Endodermal cell (in vitro differentiated cells): ENCODE results near the gene TTC16. TPM values are rescaled to one million over a fixed set of nuclear protein-coding genes. Genes with fewer than 3 reads are reported as not detected.
A peak's percentile ranks its signal among the peaks of the same experiment; 100 is the strongest.

ENCODE experiments used
- DNase-seq: peaks from one replicate; pipeline ENCODE4 v3.0.0-alpha.2; 2017
- H3K27ac ChIP-seq: 2 replicates; pipeline ENCODE4 v1.5.1; 2013; ENCODE audit warnings: mild to moderate bottlenecking, low read depth, low read length, moderate library complexity
- H3K27me3 ChIP-seq: 2 replicates; pipeline ENCODE4 v1.6.1; 2013; ENCODE audit warnings: mild to moderate bottlenecking, low read length, moderate library complexity; ENCODE audit not compliant: insufficient read depth, control insufficient read depth, poor library complexity, severe bottlenecking
- H3K36me3 ChIP-seq: 2 replicates; pipeline ENCODE4 v1.7.0; 2013; ENCODE audit warnings: mild to moderate bottlenecking, low read length, moderate library complexity; ENCODE audit not compliant: control insufficient read depth, insufficient read depth
- H3K4me1 ChIP-seq: one replicate; pipeline ENCODE4 v1.7.0; 2013; ENCODE audit warnings: low read length; ENCODE audit not compliant: control insufficient read depth, insufficient read depth
- H3K4me3 ChIP-seq: 2 replicates; pipeline ENCODE4 v1.5.1; 2013; ENCODE audit warnings: mild to moderate bottlenecking, low read length, moderate library complexity
- H3K9ac ChIP-seq: 2 replicates; pipeline ENCODE4 v1.6.1; 2013; ENCODE audit warnings: mild to moderate bottlenecking, low read length, moderate library complexity; ENCODE audit not compliant: poor library complexity, severe bottlenecking; ENCODE audit errors: extremely low read depth
- H3K9me3 ChIP-seq: 2 replicates; pipeline ENCODE4 v1.6.1; 2013; ENCODE audit warnings: mild to moderate bottlenecking, low read length, moderate library complexity; ENCODE audit not compliant: control insufficient read depth
- H3K27ac Mint-ChIP-seq: 2 replicates; pipeline ENCODE4 v1.8.0; 2020; ENCODE audit warnings: mixed read lengths
- H3K27me3 Mint-ChIP-seq: 2 replicates; pipeline ENCODE4 v1.8.0; 2021; ENCODE audit warnings: mild to moderate bottlenecking, mixed read lengths; ENCODE audit not compliant: insufficient read depth
- H3K36me3 Mint-ChIP-seq: 2 replicates; pipeline ENCODE4 v1.8.0; 2020; ENCODE audit warnings: low read depth, mixed read lengths
- H3K4me1 Mint-ChIP-seq: 2 replicates; pipeline ENCODE4 v1.8.0; 2020; ENCODE audit warnings: mixed read lengths
- H3K4me3 Mint-ChIP-seq: 2 replicates; pipeline ENCODE4 v1.8.0; 2020; ENCODE audit warnings: mild to moderate bottlenecking, moderate library complexity, mixed read lengths
- H3K9me3 Mint-ChIP-seq: 2 replicates; pipeline ENCODE4 v1.8.0; 2020; ENCODE audit warnings: mild to moderate bottlenecking, mixed read lengths
- CTCF ChIP-seq: fragments of 200-600 bp; sonication (generic); conservative IDR thresholded peaks from 2 replicates; pipeline ENCODE4 v1.5.0; 2021; ENCODE audit warnings: antibody characterized with exemption, mild to moderate bottlenecking
- WGBS, 2 experiments: methylation state at CpG; one replicate each; pipeline versions ENCODE4 v1.1.5 to v1.1.7; 2013; ENCODE audit warnings: missing lambda C conversion rate in 2 of 2, mixed read lengths in 1 of 2; ENCODE audit not compliant: insufficient coverage in 1 of 2, insufficient read length in 1 of 2; 5-methylcytosine and 5-hydroxymethylcytosine counted together
- total RNA-seq, 2 donors: library from RNA; stranded (reverse); fragmentation: NEBNext Ultra II Directional in 1 of 2; extraction: Animal tissue kit (Norgen Biotek cat#: 25700) in 1 of 2; gene quantifications; 2 replicates in 1 of 2; 3 replicates in 1 of 2; pipeline ENCODE4 v1.2.1, GENCODE V29; 2021

TTC16 gene
- total RNA-seq, 2 donors from 2014 or later: not detected

DNA sequence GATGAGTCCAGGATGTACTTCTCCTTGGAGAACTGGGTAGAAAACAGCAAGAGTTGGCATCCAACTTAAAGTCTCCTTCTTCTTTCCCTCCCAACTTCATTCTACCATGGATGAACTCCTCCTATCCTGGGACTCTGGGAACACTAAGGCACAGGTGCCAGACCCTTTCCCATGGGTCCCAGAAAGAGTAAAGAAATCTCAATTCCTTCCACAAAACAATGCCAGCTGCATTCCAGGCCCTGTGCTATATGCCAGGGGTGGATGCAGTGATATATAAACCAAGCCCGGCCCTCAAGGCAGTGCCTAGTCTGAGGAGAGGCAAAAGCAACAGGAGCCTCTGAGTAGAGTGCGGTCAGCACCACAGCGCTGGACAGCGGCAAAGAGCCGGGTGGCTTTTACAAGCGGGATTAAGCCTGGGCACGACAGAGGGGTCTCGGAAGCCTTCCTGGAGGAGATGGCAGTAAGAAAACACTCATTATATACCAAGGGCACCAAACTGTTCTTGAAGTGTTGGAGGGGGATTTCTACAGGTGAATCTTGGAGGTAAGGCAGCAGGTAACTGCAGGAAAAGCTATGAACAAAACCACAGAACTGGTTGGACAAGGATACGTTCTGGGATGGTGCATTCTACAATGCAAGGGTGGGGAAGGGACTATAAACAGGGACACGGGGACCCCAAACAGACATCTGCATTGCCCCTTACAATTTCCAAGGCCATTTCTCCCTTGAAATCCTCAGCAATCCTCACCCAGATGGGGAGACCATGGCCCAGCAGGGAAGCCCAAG lies 35.6 kb downstream of the TTC16 start:
- no peak overlapping the region for H3K4me3 Mint-ChIP-seq
- peak; percentile 87 for DNase-seq
- H3K4me3 ChIP-seq: no peak overlapping the region
- no peaks in the 10 kb centered on the region for H3K36me3 Mint-ChIP-seq
- H3K36me3 ChIP-seq: no peaks in the 10 kb centered on the region
- H3K27me3 ChIP-seq: peaks cover 47% of the 10 kb centered on the region
- H3K9me3 Mint-ChIP-seq: no peaks in the 10 kb centered on the region
- WGBS, 2 experiments: 39 to 48% methylated on average over 4 to 10 of the region's 10 CpGs
- no peaks in the 10 kb centered on the region for H3K9me3 ChIP-seq
- TF ChIP-seq CTCF: no peak
- no peaks in the 10 kb centered on the region for H3K4me1 Mint-ChIP-seq
- H3K27ac Mint-ChIP-seq: no peak overlapping the region
- no peak overlapping the region for H3K27ac ChIP-seq
- no peak overlapping the region for H3K9ac ChIP-seq
- H3K4me1 ChIP-seq: no peaks in the 10 kb centered on the region
- H3K27me3 Mint-ChIP-seq: peaks cover 47% of the 10 kb centered on the region

DNA sequence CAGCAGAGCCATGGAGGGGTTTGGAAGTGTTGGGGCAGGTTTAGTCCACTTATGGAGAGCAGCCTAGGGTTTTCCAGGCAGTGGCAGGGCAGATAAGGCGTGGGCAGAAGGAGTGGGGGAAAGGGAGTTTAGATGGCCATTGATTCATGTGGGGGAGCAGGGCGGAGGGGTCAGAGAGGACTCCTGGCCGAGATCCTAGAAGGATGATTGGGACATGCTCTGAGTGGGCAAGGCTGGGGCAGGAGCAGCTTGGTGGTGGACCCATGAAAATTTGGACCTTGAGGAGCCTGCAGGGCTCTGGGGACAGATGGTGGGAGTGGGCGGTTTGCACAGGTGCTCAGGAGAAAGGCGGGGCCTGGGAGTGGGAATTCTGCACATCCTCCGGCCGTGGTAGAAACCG lies 37.3 kb downstream of the TTC16 start:
- TF ChIP-seq CTCF: no peak
- no peak overlapping the region for H3K27ac ChIP-seq
- Mint-ChIP-seq H3K36me3 (no peaks in the 10 kb centered on the region), H3K4me3 (no peak overlapping the region), H3K9me3 (no peaks in the 10 kb centered on the region), H3K4me1 (no peaks in the 10 kb centered on the region), H3K27me3 (peaks cover 55% of the 10 kb centered on the region), H3K27ac (no peak overlapping the region)
- 82 to 86% methylated on average over 7 to 8 of the region's 8 CpGs for WGBS, 2 experiments
- no peaks in the 10 kb centered on the region for H3K9me3 ChIP-seq
- H3K4me1 ChIP-seq: no peaks in the 10 kb centered on the region
- no peak overlapping the region for H3K9ac ChIP-seq
- no peak for DNase-seq
- no peaks in the 10 kb centered on the region for H3K36me3 ChIP-seq
- peaks cover 49% of the 10 kb centered on the region for H3K27me3 ChIP-seq
- no peak overlapping the region for H3K4me3 ChIP-seq

DNA sequence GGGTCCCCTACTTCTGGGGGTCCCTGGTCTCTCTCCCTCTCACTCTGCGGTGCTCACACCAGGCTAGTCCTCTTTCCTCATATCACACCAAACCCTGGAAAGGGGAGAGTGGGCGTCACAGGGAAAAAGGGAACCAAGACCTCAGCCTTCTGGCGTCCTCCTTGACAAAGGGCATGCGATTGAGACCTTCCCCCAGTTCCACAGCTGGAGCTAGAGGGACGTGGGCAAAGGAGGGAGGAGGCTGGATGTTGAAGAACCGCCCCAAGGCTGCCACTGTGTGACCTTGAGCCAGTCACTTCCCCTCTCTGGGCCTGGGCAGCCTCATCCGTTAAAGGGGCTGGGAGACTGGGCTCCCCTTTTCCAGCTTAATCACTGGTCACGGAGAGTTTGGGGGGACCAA lies 37.7 kb downstream of the TTC16 start:
- Histone ChIP-seq H3K4me1 (no peaks in the 10 kb centered on the region), H3K36me3 (no peaks in the 10 kb centered on the region), H3K27ac (no peak overlapping the region), H3K4me3 (no peak overlapping the region), H3K27me3 (peaks cover 49% of the 10 kb centered on the region), H3K9ac (no peak overlapping the region), H3K9me3 (no peaks in the 10 kb centered on the region)
- 59 to 72% methylated on average over 7 to 8 of the region's 8 CpGs for WGBS, 2 experiments
- H3K4me1 Mint-ChIP-seq: no peaks in the 10 kb centered on the region
- H3K36me3 Mint-ChIP-seq: no peaks in the 10 kb centered on the region
- no peaks in the 10 kb centered on the region for H3K9me3 Mint-ChIP-seq
- H3K27ac Mint-ChIP-seq: no peak overlapping the region
- no peak overlapping the region for H3K4me3 Mint-ChIP-seq
- H3K27me3 Mint-ChIP-seq: peaks cover 55% of the 10 kb centered on the region
- TF ChIP-seq CTCF: no peak
- no peak for DNase-seq
